Stomach (tissue), 4 donors: Measurements from ENCODE around the gene SHLD1.

Source experiments
- CTCF ChIP-seq, 7 experiments: fragments of 450-650 bp in 4 of 7; fragments of 200-600 bp in 3 of 7; sonication (generic) in 3 of 7; IDR thresholded peaks; one replicate each; pipeline ENCODE4 v1.5.1; 2016 to 2019; ENCODE audit warnings: antibody characterized with exemption in 7 of 7, control low read depth in 2 of 7, mild to moderate bottlenecking in 1 of 7
- EP300 ChIP-seq: sonication (generic); formaldehyde crosslinking; IDR thresholded peaks from one replicate; pipeline ENCODE4 v1.6.1; 2017; ENCODE audit warnings: antibody characterized with exemption
- POLR2A ChIP-seq, 4 donors: fragments of 450-650 bp; IDR thresholded peaks; one replicate each; pipeline ENCODE4 v1.6.1; 2016; ENCODE audit warnings: antibody characterized with exemption in 4 of 4, control low read depth in 2 of 4, mild to moderate bottlenecking in 1 of 4, moderate library complexity in 1 of 4
- POLR2AphosphoS5 ChIP-seq, 3 donors: sonication (generic); formaldehyde crosslinking; IDR thresholded peaks; one replicate each; pipeline ENCODE4 v1.6.1; 2016; ENCODE audit warnings: antibody characterized with exemption in 3 of 3

- no peak for TF ChIP-seq POLR2AphosphoS5 (IDR thresholded peaks at IDR 0.05)
- no peak for TF ChIP-seq CTCF (IDR thresholded peaks at IDR 0.05)
- TF ChIP-seq EP300 = no peak
- no peak for TF ChIP-seq POLR2A (IDR thresholded peaks at IDR 0.05)
Measured at GRCh38 chr20:5843054-5843592, 92.9 kb downstream of the SHLD1 start.
